CD4-positive, alpha-beta T cell treated with Interleukin-1 beta for 1 hour (primary cell): Measurements from ENCODE around the gene CSMD2.

Experiments
- DNase-seq, 2 donors: peaks; one replicate each; pipeline ENCODE4 v3.0.0-alpha.2; 2020 to 2022

The CSMD2 gene

DNA sequence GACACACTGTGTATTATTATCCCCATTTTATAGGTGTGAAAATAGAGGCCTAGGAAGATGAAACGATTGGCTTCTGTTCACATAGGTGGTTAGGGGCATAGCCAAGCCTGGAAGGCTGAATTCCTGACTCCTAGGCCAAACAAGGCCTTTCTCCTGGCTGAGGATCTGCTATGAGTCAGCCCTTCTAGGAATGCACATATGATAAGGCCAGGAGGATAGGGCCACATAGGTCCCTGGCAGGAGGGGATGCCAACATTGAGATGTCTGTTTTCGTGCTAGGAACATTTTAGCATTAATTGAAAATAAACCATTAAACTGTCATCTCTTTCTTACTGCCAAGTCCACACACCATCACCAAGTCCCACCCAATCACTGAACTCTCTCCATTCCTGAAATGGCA lies 9.2 kb downstream of the CSMD2 start:
- DNase-seq: no peak

DNA sequence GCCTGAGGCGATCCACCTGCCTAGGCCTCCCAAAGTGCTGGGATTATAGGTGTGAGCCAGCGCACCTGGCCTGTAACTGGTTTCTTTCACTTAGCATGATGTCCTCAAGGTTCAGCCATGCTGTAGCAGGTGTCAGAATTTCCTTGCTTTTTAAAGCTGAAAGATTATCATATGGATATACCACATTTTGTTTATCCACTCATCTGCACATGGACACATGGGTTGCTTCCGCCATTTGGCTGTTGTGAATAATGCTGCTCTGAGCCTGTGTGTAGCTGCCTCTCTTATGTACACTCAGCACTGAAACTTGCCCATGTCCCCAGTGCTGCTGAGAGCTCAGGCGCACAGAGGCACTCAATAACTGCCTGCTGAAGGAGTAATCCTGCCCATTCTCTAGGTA lies 11.8 kb downstream of the CSMD2 start:
- no peak for DNase-seq

DNA sequence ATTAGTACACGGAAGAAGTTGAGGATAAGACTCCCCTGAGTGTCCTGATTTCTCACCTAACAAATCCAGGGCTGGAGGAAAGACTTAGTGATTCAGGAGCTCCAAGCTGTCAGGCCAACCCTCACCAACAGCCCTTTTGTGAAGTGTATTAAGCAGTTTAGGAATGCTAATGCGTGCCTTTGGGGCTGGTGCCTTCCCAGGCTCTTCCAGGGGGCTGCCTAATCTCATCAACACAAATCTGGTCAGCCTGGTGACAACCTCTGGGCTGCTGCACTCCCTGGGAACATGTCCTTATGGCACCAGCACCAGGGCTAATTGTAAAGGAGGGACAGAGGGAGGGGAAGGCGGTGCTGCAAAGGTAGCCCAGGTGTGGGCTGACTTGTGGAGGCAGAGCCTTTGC lies 15.5 kb downstream of the CSMD2 start:
- DNase-seq: no peak

DNA sequence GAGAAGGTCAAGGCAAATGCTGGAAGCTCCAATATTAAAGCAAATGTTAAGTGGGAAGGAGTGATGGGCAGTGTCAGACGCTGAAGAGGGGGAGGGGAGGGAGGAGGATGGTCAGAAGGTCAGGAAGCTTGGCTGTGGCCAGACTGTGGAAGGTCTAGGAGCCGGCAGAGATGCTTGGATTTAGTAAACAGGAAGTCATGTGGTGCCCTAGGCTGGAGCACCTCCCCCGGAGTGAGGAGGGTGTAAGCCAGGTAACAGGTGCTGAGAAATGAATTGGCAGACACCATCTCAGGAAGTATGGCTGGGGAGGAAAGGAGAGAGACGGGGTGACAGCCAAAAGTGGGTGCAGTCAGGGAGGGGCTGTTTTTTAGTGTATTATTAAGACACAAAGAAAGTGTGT lies 17.7 kb downstream of the CSMD2 start:
- DNase-seq: no peak

DNA sequence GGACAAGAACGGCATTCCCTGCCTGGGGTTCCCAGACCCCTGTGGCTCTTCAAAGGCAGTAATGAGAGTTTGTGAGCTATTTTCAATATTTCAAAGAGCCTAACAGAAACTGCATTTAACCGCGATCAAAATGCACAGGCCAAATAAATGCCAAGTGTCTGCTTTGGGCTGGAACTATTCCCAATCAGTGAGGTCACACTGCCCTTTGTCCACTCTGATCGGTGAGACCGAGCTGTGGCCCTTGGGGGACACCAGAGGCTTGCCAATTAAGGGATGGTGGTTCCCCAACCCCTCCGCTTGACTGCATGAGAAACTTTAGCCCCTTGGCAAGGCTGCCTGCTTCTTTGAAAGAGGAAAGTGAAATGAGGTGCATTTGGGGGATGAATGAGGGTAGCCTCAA lies 20.3 kb downstream of the CSMD2 start:
- DNase-seq: no peak

DNA sequence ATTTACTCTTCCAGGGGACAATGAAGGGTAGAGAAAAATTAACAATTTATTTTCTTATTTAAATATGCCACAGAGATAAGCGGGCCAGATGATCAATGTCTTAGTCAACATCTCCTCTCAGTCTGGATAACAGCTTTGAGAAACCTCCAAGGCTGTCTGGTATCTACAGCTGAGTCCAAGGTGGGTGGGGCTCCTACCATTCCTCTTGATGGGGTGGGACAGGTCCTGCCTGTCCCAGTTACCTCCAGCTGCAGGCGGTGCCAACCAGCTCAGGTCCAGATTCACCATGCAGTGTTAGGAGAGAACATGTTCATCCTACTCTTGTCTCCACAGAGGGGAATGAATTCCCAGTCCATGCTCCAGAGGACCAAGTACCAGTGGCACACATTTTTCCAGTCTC lies 21.1 kb downstream of the CSMD2 start:
- DNase-seq: no peak

DNA sequence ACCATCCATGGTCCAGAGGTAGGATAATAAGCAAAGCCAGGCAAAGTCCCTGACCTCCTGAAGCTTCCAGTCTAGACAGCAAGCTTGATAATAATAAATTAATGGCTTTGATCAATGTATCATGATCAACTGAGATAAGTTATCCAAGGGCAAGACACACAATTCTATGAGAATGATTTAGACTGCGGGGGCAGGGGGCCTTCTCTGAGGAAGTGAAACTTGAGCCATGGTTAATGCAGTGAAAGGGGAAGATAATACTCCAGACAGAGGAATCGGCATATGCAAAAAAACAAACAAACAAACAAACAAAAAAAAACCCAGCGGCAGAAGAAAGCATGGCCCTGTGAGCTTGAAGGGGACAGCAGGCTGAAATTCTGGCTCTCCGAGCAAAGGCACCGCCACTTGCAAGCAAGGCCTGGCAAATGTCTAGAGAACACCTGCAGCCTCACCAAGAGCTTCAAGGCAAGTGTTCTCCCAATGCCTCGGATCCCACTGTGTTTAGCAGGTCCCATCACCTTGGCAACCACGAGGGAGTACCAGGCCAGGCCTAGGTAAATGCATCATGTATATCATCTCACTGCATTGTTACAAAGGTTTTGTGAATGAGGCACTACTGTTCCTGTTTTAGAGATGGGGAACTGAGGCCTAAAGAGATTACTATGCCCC lies 24.9 kb downstream of the CSMD2 start:
- no peak for DNase-seq

DNA sequence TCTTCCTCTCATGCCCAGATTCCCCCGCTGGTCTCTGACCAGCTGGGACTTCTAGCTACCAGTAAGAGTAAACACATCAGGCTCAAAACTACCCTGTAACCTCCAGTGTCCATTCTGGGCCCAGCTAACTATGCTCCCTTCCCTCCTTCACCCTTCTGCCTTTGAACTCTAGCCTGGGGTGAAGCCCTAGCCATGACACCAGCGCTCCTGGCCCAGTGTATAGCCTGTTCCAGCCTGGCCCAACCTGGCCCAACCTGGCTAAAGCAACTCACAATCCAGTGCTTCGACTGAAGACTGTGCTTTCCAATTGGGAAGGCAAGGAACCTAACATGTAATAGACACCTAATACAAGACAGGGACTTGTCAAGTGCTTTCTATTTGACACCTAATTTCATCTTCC lies 27.6 kb downstream of the CSMD2 start:
- DNase-seq: no peak

DNA sequence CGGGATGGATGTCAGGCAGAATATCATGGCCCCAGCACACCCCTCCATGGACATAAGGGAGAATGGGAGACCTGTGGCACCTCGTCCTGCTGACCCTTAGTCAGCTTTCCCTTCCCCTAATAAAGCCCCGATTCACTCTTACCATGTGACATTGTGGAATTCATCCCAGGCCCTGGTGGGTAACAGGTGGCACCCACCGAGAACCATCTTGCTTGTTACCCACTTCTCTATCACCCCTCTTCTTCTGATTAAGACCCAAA lies 32.9 kb downstream of the CSMD2 start:
- no peak for DNase-seq

DNA sequence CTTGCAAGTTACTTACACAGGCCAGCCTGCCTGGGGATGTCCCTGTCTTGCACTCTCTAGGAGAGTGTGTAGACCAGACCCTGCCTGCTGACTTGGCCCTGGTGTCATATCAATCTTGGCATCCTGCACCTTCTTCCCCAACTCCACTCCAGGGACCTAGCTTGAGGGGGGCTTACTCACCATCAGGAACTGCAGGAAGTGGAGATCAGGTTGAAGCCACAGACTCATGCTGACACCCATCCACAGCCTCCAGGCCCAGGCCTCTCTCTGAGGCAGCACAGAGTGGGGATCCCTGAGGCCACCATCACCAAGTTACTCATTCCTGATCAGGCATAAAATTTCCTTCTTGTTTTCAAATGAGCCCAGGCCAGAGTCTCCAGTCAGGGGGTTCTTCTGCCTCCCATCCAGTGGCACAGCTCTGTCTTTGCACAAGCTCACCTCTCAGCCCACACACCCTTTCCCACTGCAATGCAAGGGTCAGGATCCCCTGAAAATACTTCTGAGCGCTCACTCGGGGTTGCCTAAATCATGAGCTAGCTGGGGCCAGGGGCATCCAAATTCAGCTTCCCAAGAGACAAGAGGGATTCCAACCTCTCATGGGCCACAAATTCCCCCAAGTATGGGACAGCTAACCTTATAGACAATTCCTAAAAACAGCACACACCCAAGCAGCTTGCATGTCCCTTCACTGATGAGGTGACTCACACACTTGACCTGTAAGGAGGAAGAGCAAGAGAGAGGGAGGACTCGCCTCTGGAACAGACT lies 33.5 kb downstream of the CSMD2 start:
- DNase-seq: no peak

DNA sequence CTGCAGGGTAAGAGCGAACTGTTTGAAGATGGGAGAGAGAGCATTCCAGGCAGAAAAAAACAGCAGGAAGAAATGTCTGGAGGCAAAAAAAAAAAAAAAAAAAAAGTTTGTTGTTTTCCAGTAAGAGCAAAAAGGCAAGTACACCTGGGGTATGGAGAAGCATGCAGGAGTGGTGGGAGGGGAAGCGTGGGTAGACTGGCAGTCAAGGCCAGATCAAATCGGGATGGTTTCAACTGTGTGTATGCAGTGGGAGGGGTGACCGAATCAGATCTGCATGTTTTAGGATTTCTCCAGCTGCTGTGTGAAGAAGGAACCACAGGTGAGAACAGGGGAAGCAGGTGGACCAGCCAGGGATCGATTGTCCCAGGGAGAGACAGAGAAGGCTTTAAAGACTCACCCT lies 34.7 kb downstream of the CSMD2 start:
- no peak for DNase-seq

DNA sequence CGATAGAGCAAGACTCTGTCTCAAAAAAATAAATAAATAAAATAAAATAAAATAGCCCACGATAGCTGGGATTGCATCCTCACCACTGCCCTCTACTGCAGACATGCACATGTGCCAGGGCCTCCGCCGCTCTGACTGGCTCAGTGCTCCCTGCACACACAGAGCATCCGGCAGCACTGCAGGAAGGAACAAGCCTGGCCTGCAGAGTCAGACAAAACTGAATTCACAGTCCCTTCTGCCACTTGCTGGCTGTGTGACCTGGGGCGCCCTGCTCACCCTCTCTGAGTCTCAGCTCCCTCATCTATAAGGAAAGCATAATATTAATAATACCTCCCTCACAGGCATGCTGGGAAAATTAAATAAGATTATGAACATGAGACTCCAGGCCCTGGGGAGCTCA lies 35.4 kb downstream of the CSMD2 start:
- no peak for DNase-seq

DNA sequence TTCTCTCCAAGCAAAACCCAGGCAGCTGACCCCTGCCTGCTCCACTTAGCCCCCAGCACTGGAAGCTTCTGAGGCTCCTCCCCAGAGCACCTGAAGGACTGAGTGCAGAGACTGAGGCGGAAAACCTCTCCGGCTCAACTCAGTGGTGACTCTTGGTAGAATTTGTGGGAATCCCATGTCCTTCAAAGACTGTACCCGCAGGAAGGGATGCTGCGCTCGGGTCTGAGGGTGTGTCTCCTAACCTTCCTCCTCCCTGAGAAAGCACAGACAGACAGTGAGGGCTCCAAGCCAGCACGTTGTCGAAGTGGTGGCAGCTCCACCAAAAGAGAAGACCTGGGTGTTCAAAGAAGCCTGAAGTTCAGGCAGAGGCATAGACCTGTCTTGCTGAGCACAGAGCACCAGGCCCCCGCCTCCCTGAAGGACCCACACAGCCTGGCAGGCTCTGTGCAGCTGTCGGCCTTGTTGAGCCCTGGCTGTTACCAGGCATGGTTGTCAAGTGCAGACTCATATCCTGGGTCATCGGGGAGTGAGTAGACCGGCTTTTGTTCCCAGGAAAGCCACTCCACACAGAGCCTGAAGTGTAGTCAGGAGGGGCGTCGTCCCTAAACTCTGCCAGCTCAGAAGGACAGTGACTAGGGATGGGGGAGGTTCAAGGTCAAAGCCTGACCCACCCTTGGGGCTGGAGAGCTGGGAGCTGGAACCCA lies 36.7 kb downstream of the CSMD2 start:
- no peak for DNase-seq

DNA sequence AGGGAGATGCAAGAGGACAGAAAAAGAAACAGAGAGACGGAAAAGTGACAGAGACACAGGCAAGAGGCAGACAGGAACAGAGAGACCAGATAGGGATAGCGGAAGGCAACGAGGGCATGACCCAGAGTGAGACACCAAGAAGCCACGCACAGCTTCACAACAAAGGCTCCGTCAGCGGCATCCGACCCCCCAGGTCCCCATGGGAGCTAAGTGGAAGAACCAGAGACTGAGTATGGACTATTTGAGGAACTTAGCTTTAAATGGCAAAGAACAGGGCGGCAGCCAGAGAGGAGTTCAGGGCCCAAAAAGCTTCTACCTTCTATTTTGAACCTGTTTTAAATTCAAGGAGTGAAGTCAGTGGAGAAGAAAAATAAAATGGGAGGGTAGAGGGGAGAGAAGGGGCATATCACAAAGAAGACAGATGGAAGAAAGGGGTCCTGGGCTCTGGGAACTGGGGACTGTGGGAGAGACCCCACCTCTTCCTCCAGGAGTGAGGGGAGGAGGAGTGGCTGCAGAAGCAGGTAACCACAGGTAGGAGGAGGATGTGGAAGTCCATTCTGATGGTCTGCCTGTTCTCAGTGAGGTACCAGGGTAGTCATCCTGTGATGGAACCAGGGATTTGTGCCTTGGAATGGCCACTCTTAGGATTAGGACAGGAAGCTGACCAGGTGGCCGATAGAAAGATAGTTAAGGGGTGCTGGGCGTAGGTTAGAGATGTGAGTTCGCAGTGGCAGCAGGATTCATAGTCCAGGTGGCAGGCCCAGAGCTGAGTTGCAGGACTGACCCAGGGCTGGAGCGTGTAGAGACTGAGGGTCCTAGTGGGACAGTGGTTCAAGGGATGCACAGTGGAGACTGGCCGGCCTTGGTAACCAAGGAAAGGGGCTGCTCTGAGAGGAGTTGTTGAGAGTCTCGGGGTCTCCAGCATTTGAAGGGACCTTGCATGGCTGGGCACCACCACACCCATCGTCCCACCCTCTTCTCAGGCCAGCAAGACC lies 37.7 kb downstream of the CSMD2 start:
- DNase-seq: no peak

DNA sequence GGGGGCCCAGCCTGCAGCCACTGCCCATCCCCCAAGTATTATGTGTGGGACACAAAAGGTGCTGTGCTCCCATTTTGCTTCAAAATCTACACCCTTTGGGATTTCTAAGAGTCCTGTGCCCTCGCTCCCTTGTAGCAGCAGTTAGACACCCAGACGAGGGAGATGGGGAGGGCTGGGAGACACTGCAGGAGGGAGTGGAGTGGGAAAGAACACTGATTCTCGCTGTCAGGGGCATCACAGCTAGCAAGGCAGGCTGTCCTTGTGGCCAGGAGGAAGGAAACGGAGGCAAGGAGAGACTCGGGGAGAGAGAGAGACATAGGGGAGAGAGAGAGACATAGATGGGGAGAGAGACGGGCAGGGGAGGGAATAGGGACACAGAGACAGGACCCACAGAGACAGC lies 38.5 kb downstream of the CSMD2 start:
- no peak for DNase-seq

DNA sequence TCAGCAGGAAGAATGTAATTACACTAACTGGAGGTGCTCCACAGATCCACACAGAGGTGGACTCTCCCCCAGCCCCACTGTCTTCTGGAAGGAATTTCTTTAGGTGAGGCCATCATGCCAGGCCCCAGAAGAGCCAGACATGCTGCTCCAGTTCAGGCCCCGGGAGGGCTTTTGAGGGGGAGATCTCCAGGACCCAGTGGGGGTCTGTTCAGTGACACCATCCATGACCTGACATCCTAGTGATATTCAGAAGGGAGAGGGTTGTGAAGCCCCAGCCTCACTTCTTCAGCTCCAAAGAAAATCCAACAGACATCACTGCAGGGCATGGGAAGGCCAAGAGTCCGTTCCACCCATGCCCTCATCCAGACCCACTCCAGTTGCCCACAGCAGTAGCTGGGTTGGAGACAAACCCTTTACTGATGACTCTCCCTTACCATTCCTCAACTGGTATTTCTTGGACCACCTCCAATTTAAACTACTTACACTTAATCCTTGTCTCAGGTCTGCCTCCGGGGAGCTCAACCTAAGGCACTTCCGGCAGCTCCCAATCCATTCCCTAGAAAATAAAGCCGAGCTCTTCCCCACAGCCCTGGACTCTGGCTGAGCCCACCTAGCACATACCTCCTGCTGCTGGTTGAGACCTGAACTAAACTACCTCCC lies 39.2 kb downstream of the CSMD2 start:
- DNase-seq: no peak

DNA sequence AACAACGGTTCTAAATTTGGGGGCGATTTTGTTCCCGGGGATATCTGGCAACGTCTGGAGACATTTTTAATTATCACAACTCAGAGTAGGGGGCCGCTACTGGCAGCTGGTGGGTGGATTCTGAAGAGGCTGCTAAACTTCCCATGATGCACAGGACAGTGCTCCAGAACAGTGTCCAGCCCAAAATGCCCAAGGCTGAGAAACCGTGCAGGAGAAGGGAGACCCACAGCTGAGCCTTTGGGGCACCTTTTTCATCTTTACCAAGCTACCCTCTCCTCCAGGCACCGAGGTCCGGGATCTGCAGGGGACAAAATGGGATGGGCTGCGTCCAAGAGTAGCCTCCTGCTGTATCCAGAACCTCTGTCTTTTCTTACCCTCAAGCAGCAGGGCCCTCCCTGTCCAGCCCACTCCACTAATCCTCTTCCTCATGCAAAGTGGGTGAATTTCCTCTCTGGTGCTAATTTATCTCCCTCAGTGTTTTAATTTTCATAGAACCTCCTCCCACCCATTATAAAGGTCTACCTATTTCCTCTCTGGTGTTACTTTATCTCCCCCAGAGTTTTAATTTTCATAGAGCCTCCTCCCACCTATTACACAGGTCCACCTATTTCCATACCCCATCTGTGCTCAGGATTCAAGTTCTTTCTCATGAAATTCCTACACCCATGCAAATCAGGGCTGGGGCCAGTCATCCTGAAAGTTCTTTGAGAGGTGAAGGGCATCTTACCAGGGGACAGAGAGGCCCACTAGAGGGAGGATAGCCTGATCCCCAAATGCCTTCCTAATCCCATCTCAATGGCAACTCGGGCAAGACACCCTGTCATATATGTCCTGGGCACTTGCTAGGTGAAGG lies 42.7 kb downstream of the CSMD2 start:
- DNase-seq: no peak

DNA sequence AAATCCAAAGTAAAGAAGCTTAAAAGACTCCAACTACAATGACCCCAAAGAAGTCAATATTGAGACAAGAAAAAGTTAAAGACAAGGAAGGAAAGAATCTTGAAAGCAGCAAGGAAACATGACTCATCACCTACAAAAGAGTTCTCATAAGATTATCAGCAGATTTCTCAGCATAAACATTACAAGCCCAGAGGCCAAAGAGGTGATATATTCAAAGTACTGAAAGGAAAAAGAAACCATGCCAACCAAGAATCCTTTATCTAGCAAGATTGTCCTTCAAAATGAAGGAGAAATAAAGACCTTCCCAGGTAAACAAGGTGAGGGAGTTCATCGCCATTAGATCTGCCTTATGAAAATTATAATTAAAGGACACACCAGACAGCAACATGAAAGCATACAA lies 49.8 kb downstream of the CSMD2 start:
- DNase-seq: no peak

DNA sequence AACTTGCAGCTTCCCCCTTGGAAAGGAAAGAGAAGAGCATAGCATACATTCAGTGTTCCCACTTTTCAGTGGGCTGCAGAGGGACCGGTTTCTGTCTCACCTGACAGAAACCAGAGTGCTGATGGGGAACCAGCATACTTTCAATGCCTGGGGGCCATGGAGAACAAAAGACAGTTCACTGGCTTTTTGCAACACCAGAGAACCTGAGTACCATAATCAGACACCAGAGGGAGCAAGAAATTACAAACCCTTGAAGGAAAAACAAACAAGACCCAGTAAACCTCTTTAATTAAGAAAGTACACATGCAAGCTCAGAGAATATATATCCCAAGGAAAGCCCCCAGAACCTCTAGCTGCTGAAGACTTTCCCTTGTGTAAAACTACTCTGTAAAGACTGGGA lies 51.1 kb downstream of the CSMD2 start:
- no peak for DNase-seq

DNA sequence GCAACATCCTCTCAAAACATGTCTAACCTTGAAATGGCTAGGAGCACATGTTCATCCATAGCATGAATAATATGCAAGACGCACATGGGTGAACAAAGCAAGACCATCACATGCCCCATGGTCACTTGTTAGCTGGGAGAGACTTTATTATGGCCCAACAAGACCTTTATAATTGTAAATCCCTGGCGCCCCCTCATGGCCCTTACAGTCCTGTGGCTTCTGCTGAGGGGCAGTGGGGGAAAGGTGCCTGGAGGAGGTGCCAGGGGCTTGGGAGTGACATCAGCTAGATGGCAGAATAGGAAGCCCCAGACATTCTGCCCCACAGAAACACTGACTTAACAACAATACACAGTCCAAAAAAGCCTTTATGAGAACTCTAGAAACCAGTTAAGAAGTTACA lies 51.7 kb downstream of the CSMD2 start:
- DNase-seq: no peak

DNA sequence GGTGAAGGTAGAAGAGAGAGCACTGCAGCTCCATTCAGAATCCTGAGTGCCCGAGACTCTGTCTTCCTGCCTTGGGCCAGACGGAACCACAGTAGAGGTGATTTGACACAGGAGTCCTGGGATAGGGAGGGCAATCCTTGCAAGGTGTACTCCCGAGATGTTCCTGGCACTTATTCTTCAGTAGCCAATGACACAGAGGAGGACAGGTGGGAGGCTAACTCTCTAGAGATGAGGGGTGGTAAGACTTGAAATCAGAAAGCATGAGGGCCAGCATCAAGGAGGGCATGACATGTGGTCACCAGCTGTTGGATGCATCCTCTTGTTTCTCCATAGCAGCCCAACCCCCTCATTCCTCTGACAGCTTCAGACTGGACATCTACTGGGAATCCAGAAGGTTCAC lies 56.3 kb downstream of the CSMD2 start:
- DNase-seq: no peak

DNA sequence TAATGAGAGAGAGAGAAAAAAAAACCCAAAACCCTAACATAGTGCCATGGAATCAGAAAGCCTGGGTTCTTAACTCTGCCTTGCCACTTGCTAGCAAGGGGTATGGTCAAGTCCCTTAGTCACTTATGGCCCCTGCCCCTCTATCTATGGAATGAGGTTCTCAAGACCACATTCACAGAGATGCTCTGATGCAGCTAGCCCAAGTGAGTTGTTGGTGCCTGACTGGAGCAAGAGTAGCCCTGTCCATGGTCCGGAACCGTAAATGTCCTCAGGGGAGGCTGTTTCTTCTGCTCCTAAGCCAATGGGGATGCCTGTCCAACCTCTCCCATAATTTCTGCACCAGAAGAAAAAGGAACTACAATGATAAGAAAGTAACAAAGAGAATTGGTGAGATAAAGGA lies 56.8 kb downstream of the CSMD2 start:
- DNase-seq: no peak
